Gastroesophageal sphincter (tissue), 4 donors: ENCODE results near the gene LSAMP. TPM values are rescaled to one million over a fixed set of nuclear protein-coding genes. Genes with fewer than 3 reads are reported as not detected.

ENCODE experiments used
- ATAC-seq: fragments of 150-250 bp; one replicate; pipeline ENCODE4 v1.9.1; 2016; ENCODE audit warnings: mild to moderate bottlenecking, moderate library complexity
- H3K27ac ChIP-seq, 4 donors: fragments of 200-600 bp; sonication (generic) in 3 of 4; 1 replicate in 3 of 4; 2 replicates in 1 of 4; pipeline ENCODE4 v1.5.1; 2016 to 2019
- H3K27me3 ChIP-seq: fragments of 200-600 bp; sonication (generic); one replicate; pipeline ENCODE4 v1.5.1; 2019
- H3K36me3 ChIP-seq, 2 donors: fragments of 200-600 bp; sonication (generic); one replicate each; pipeline ENCODE4 v1.5.1; 2019; ENCODE audit warnings: control low read depth in 1 of 2
- H3K4me1 ChIP-seq, 3 donors: fragments of 200-600 bp; sonication (generic); 1 replicate in 2 of 3; 2 replicates in 1 of 3; pipeline ENCODE4 v1.5.1; 2016 to 2019; ENCODE audit warnings: control low read depth in 2 of 3
- H3K4me3 ChIP-seq, 2 donors: fragments of 200-600 bp; sonication (generic); one replicate each; pipeline ENCODE4 v1.5.1; 2019; ENCODE audit warnings: mild to moderate bottlenecking in 1 of 2, moderate library complexity in 1 of 2
- H3K9me3 ChIP-seq, 3 donors: fragments of 200-600 bp; sonication (generic); one replicate each; pipeline ENCODE4 v1.5.1; 2017 to 2019; ENCODE audit warnings: control low read depth in 2 of 3
- EP300 ChIP-seq: sonication (generic); formaldehyde crosslinking; IDR thresholded peaks from one replicate; pipeline ENCODE4 v1.6.1; 2017; ENCODE audit warnings: antibody characterized with exemption, mild to moderate bottlenecking
- POLR2A ChIP-seq, 2 donors: fragments of 450-650 bp; IDR thresholded peaks; one replicate each; pipeline ENCODE4 v1.6.1; 2017; ENCODE audit warnings: antibody characterized with exemption in 2 of 2, mild to moderate bottlenecking in 2 of 2, moderate library complexity in 1 of 2
- POLR2AphosphoS5 ChIP-seq: sonication (generic); formaldehyde crosslinking; IDR thresholded peaks from one replicate; pipeline ENCODE4 v1.6.1; 2017; ENCODE audit warnings: antibody characterized with exemption
- WGBS, 2 donors: methylation state at CpG; one replicate each; pipeline ENCODE4 v1.1.5; 2018; ENCODE audit warnings: low coverage in 1 of 2; 5-methylcytosine and 5-hydroxymethylcytosine counted together
- total RNA-seq, 4 donors: library from RNA; depleted of rRNA; stranded (reverse); fragments of >200 nt; gene quantifications; one replicate each; pipeline ENCODE4 v1.1.0, GENCODE V29; 2016
- TF ChIP-seq, protein P1 (sequence below), 4 experiments: fragments of 200-600 bp in 2 of 4; fragments of 450-650 bp in 2 of 4; sonication (generic) in 1 of 4; IDR thresholded peaks; one replicate each; pipeline ENCODE4 v1.5.1; 2017 to 2019; ENCODE audit warnings: antibody characterized with exemption in 4 of 4, mild to moderate bottlenecking in 2 of 4, moderate library complexity in 2 of 4

LSAMP gene
- total RNA-seq, 4 donors from 2014 or later = 1.5 to 9.3 (median 3.6) TPM

DNA sequence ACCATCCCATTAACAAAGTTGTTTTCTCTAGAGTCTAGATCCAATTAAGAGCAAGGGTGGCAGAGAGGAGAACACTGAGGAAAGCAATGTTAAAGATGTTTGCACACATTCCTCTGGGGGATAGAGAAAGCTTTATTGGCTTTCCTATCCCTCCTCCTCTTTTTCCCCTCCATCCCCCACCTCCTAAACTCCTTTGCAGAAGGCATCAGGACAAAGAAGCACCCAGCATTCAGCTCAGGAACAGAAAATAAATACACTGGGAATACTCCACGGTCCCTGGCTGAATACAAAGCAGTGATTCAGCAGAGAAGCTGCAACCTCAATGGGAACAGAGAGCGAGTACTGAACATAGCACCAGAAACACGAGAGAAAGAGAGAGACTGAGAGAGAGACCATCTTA is 21.9 kb downstream of the LSAMP start:
- WGBS, 2 donors = 7 to 18% methylated on average over 2 to 3 of the region's 3 CpGs
- Histone ChIP-seq H3K27ac (no peak overlapping the region), H3K36me3 (no peaks in the 10 kb centered on the region), H3K4me1 (no peaks in the 10 kb centered on the region), H3K4me3 (no peak overlapping the region), H3K27me3 (no peaks in the 10 kb centered on the region), H3K9me3 (no peaks in the 10 kb centered on the region)
- no peak for ATAC-seq
- TF ChIP-seq POLR2A (IDR thresholded peaks at IDR 0.05) (no peak), POLR2AphosphoS5 (no peak), EP300 (no peak)
- TF ChIP-seq, protein P1, sequence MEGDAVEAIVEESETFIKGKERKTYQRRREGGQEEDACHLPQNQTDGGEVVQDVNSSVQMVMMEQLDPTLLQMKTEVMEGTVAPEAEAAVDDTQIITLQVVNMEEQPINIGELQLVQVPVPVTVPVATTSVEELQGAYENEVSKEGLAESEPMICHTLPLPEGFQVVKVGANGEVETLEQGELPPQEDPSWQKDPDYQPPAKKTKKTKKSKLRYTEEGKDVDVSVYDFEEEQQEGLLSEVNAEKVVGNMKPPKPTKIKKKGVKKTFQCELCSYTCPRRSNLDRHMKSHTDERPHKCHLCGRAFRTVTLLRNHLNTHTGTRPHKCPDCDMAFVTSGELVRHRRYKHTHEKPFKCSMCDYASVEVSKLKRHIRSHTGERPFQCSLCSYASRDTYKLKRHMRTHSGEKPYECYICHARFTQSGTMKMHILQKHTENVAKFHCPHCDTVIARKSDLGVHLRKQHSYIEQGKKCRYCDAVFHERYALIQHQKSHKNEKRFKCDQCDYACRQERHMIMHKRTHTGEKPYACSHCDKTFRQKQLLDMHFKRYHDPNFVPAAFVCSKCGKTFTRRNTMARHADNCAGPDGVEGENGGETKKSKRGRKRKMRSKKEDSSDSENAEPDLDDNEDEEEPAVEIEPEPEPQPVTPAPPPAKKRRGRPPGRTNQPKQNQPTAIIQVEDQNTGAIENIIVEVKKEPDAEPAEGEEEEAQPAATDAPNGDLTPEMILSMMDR (IDR thresholded peaks at IDR 0.05) = no peak

DNA sequence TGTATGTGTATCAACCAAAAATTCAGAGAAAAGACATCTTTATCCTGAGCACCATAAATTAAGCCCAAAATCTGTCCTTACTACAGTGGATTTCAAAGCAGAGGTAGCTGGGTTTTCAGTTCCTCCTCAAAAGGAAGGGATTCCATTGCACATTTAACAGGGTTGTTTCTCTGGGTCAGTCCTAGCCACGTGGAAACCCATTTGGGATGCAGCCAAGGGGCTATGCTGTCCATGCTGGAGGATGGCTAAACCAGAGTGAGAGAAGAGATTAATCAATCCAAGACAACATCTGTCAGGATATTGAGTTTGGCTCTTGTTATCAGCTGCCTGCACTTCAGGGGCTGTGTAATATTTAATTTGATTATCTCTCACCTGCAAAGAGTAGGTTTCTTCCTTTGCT is 28.1 kb downstream of the LSAMP start:
- Histone ChIP-seq H3K4me3 (no peak overlapping the region), H3K36me3 (no peaks in the 10 kb centered on the region), H3K27ac (no peak overlapping the region), H3K9me3 (no peaks in the 10 kb centered on the region), H3K4me1 (no peaks in the 10 kb centered on the region), H3K27me3 (no peaks in the 10 kb centered on the region)
- ATAC-seq = no peak
- WGBS, 2 donors = 0 to 33% methylated on average over 1 of the region's 1 CpG
- TF ChIP-seq, protein P1 (IDR thresholded peaks at IDR 0.05) = no peak
- TF ChIP-seq EP300 (no peak), POLR2AphosphoS5 (no peak), POLR2A (IDR thresholded peaks at IDR 0.05) (no peak)

DNA sequence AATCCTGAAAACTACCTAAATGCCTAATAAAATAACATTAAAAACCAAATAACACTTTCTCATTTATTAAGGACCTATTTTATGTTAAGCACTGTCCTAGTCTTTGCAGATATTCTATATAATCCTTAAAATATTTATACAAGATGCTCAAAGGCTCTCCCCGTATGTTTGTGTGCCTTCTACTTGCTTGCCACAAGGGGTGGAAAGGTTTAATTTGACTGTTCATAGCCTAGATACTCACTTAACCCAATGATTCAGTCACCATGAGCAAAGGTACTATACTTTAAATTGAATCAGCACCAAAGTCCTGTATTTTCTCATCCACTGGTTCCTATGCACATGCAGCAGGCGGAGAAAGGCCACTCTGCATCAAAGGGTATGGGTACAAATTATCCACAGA is 32.0 kb downstream of the LSAMP start:
- no peaks in the 10 kb centered on the region for H3K36me3 ChIP-seq
- H3K27ac ChIP-seq = no peak overlapping the region
- WGBS, 2 donors = 67 to 88% methylated on average over 2 of the region's 2 CpGs
- no peaks in the 10 kb centered on the region for H3K4me1 ChIP-seq
- H3K27me3 ChIP-seq = no peaks in the 10 kb centered on the region
- H3K9me3 ChIP-seq = no peaks in the 10 kb centered on the region
- TF ChIP-seq POLR2AphosphoS5 = no peak
- TF ChIP-seq, protein P1 (IDR thresholded peaks at IDR 0.05) = no peak
- TF ChIP-seq EP300 = no peak
- TF ChIP-seq POLR2A (IDR thresholded peaks at IDR 0.05) = no peak
- no peak for ATAC-seq
- no peak overlapping the region for H3K4me3 ChIP-seq

DNA sequence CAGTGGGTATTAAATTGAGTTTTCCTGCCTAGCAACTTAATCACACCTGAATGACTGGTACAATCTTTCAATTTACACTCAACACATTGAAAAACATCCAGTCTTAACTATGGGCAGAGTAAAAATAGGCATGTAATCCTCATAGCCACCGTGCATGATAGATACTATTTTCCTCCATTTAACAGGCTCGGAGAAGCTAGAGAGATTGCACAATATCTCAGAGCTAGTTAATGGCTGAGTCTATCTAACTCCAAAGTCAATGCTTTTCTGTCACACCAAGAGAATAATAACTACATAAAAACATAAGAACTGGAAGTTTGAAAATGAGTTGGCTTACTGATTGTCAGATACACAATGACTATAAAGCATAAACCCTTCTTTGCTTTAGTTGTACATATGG is 36.8 kb downstream of the LSAMP start:
- no peaks in the 10 kb centered on the region for H3K27me3 ChIP-seq
- ATAC-seq = no peak
- no peaks in the 10 kb centered on the region for H3K9me3 ChIP-seq
- H3K4me1 ChIP-seq = no peaks in the 10 kb centered on the region
- H3K4me3 ChIP-seq = no peak overlapping the region
- 80 to 83% methylated on average over 2 of the region's 2 CpGs for WGBS, 2 donors
- H3K36me3 ChIP-seq = no peaks in the 10 kb centered on the region
- TF ChIP-seq EP300 (no peak), POLR2A (IDR thresholded peaks at IDR 0.05) (no peak), POLR2AphosphoS5 (no peak)
- TF ChIP-seq, protein P1 (IDR thresholded peaks at IDR 0.05) = no peak
- H3K27ac ChIP-seq = no peak overlapping the region

DNA sequence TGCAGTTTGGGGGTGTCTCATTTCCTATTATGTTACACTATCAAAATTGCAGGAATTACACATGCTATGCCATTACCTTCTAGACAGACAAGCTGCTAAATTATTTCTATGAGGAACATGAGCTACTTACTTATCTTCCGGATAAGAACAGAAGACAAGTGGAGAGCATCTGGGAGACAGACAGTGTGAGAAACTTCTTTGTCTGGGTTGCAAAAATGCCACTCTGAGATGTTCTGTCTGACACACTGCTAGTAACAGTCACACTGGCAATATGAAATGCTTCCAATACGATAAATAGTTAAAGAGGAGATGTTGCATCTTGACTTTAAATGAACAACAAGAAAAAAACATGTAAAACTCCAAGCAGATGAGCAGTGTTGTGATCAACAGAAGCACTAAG is 40.1 kb downstream of the LSAMP start:
- Histone ChIP-seq H3K4me3 (no peak overlapping the region), H3K4me1 (no peaks in the 10 kb centered on the region), H3K27ac (no peak overlapping the region), H3K9me3 (no peaks in the 10 kb centered on the region), H3K27me3 (no peaks in the 10 kb centered on the region), H3K36me3 (no peaks in the 10 kb centered on the region)
- TF ChIP-seq EP300 (no peak), POLR2AphosphoS5 (no peak), POLR2A (IDR thresholded peaks at IDR 0.05) (no peak)
- TF ChIP-seq, protein P1 (IDR thresholded peaks at IDR 0.05) = no peak
- 83 to 89% methylated on average over 1 to 2 of the region's 2 CpGs for WGBS, 2 donors
- no peak for ATAC-seq
